ENCODE results near the gene MYO15A. TPM values are rescaled to one million over a fixed set of nuclear protein-coding genes. Genes with fewer than 3 reads are reported as not detected.

MYO15A gene
- total RNA-seq, 4 donors from 2014 or later = 0.44 to 3.2 (median 1.2) TPM

- TF ChIP-seq CTCF (IDR thresholded peaks at IDR 0.05; ENCODE audit: low read depth) = no peak
These were observed 37.7 kb upstream of the MYO15A start for GRCh38 chr17:18070861-18071340.

- no peak for TF ChIP-seq CTCF (IDR thresholded peaks at IDR 0.05; ENCODE audit: low read depth)
These were observed 36.8 kb upstream of the MYO15A start for GRCh38 chr17:18071751-18072150.

- no peak for TF ChIP-seq CTCF (IDR thresholded peaks at IDR 0.05; ENCODE audit: low read depth)
These were observed 33.8 kb upstream of the MYO15A start for GRCh38 chr17:18074566-18075272.

GRCh38 chr17:18076936-18077335, 31.6 kb upstream of the MYO15A start:
- no peak for TF ChIP-seq CTCF (IDR thresholded peaks at IDR 0.05; ENCODE audit: low read depth)

GRCh38 chr17:18079543-18079942, 29.0 kb upstream of the MYO15A start:
- TF ChIP-seq CTCF (IDR thresholded peaks at IDR 0.05; ENCODE audit: low read depth) = no peak

- TF ChIP-seq CTCF (IDR thresholded peaks at IDR 0.05; ENCODE audit: low read depth) = no peak
These were observed 24.3 kb upstream of the MYO15A start for GRCh38 chr17:18084256-18084655.

- TF ChIP-seq CTCF (IDR thresholded peaks at IDR 0.05; ENCODE audit: low read depth) = no peak
These were observed 20.7 kb upstream of the MYO15A start, which contains the start of gene DRG2 for GRCh38 chr17:18087610-18088491. DRG2 (plus strand) TSS chr17:18087948; CDS start chr17:18088024, 76 bp downstream.
